ENCODE measurements around the gene SRI. TPM values are rescaled to one million over a fixed set of nuclear protein-coding genes. Genes with fewer than 3 reads are reported as not detected.
"Not testable (repeated sequence)": the region's sequence is repeated elsewhere in the genome, so short reads cannot be mapped to it uniquely, and the experiment has no call there.

Gene SRI
- polyA plus RNA-seq, 2 donors: 28.2 to 64.9 TPM

- WGBS, 2 donors: 92 to 93% methylated on average over 1 of the region's 1 CpG
- H3K9me3 ChIP-seq (ENCODE audit: control insufficient read depth in 2 of 2, insufficient read depth in 1 of 2, low read depth in 1 of 2, low read length in 1 of 2); H3K4me3 ChIP-seq (ENCODE audit: low read depth in 1 of 2, low read length in 2 of 2); H3K27ac ChIP-seq (ENCODE audit: low read depth in 2 of 2, low read length in 1 of 2); H3K27me3 ChIP-seq (ENCODE audit: control insufficient read depth in 1 of 2, insufficient read depth in 2 of 2, low read length in 2 of 2); H3K4me1 ChIP-seq (ENCODE audit: control insufficient read depth in 2 of 2, insufficient read depth in 2 of 2, low read length in 1 of 2); H3K36me3 ChIP-seq (ENCODE audit: control insufficient read depth in 2 of 2, insufficient read depth in 2 of 2, low read length in 1 of 2): not testable (repeated sequence)
Observed at GRCh38 chr7:88258296-88258695, 38.5 kb upstream of the SRI start.

GRCh38 chr7:88256906-88257305 is 37.1 kb upstream of the SRI start:
- H3K36me3 ChIP-seq (ENCODE audit: control insufficient read depth in 2 of 2, insufficient read depth in 2 of 2, low read length in 1 of 2): no peaks in the 10 kb centered on the region
- no peak overlapping the region for H3K27ac ChIP-seq (ENCODE audit: low read depth in 2 of 2, low read length in 1 of 2)
- H3K4me3 ChIP-seq (ENCODE audit: low read depth in 1 of 2, low read length in 2 of 2): no peak overlapping the region
- no peaks in the 10 kb centered on the region for H3K4me1 ChIP-seq (ENCODE audit: control insufficient read depth in 2 of 2, insufficient read depth in 2 of 2, low read length in 1 of 2)
- H3K27me3 ChIP-seq (ENCODE audit: control insufficient read depth in 1 of 2, insufficient read depth in 2 of 2, low read length in 2 of 2): no peaks in the 10 kb centered on the region
- peaks cover 8% of the 10 kb centered on the region in 2 donors for H3K9me3 ChIP-seq (ENCODE audit: control insufficient read depth in 2 of 2, insufficient read depth in 1 of 2, low read depth in 1 of 2, low read length in 1 of 2)

GRCh38 chr7:88254721-88255424 is 35.0 kb upstream of the SRI start:
- 76 to 89% methylated on average over 2 of the region's 2 CpGs for WGBS, 2 donors
- H3K4me1 ChIP-seq (ENCODE audit: control insufficient read depth in 2 of 2, insufficient read depth in 2 of 2, low read length in 1 of 2): no peaks in the 10 kb centered on the region

GRCh38 chr7:88253640-88254039 is 33.8 kb upstream of the SRI start:
- Histone ChIP-seq H3K4me3 (ENCODE audit: low read depth in 1 of 2, low read length in 2 of 2) (no peak overlapping the region), H3K27me3 (ENCODE audit: control insufficient read depth in 1 of 2, insufficient read depth in 2 of 2, low read length in 2 of 2) (no peaks in the 10 kb centered on the region), H3K27ac (ENCODE audit: low read depth in 2 of 2, low read length in 1 of 2) (no peak overlapping the region), H3K36me3 (ENCODE audit: control insufficient read depth in 2 of 2, insufficient read depth in 2 of 2, low read length in 1 of 2) (no peaks in the 10 kb centered on the region), H3K9me3 (ENCODE audit: control insufficient read depth in 2 of 2, insufficient read depth in 1 of 2, low read depth in 1 of 2, low read length in 1 of 2) (peaks cover 8% of the 10 kb centered on the region in 2 donors), H3K4me1 (ENCODE audit: control insufficient read depth in 2 of 2, insufficient read depth in 2 of 2, low read length in 1 of 2) (no peaks in the 10 kb centered on the region)

More at GRCh38 chr7:88254721-88255424, 35.0 kb upstream of the SRI start:
- H3K36me3 ChIP-seq (ENCODE audit: control insufficient read depth in 2 of 2, insufficient read depth in 2 of 2, low read length in 1 of 2): no peaks in the 10 kb centered on the region
- peaks cover 8% of the 10 kb centered on the region in 2 donors for H3K9me3 ChIP-seq (ENCODE audit: control insufficient read depth in 2 of 2, insufficient read depth in 1 of 2, low read depth in 1 of 2, low read length in 1 of 2)
- H3K27me3 ChIP-seq (ENCODE audit: control insufficient read depth in 1 of 2, insufficient read depth in 2 of 2, low read length in 2 of 2): no peaks in the 10 kb centered on the region
- peak overlapping the region in 1 of 2 donors; percentile 22 for H3K27ac ChIP-seq (ENCODE audit: low read depth in 2 of 2, low read length in 1 of 2)
- no peak overlapping the region for H3K4me3 ChIP-seq (ENCODE audit: low read depth in 1 of 2, low read length in 2 of 2)

GRCh38 chr7:88244258-88244657 is 24.4 kb upstream of the SRI start:
- Histone ChIP-seq H3K4me3 (ENCODE audit: low read depth in 1 of 2, low read length in 2 of 2) (no peak overlapping the region), H3K27me3 (ENCODE audit: control insufficient read depth in 1 of 2, insufficient read depth in 2 of 2, low read length in 2 of 2) (no peaks in the 10 kb centered on the region), H3K27ac (ENCODE audit: low read depth in 2 of 2, low read length in 1 of 2) (no peak overlapping the region), H3K4me1 (ENCODE audit: control insufficient read depth in 2 of 2, insufficient read depth in 2 of 2, low read length in 1 of 2) (no peaks in the 10 kb centered on the region), H3K36me3 (ENCODE audit: control insufficient read depth in 2 of 2, insufficient read depth in 2 of 2, low read length in 1 of 2) (no peaks in the 10 kb centered on the region), H3K9me3 (ENCODE audit: control insufficient read depth in 2 of 2, insufficient read depth in 1 of 2, low read depth in 1 of 2, low read length in 1 of 2) (no peaks in the 10 kb centered on the region)
- 87 to 94% methylated on average over 1 of the region's 1 CpG for WGBS, 2 donors

- H3K27me3 ChIP-seq (ENCODE audit: control insufficient read depth in 1 of 2, insufficient read depth in 2 of 2, low read length in 2 of 2): no peaks in the 10 kb centered on the region
- H3K36me3 ChIP-seq (ENCODE audit: control insufficient read depth in 2 of 2, insufficient read depth in 2 of 2, low read length in 1 of 2): no peaks in the 10 kb centered on the region
- no peak overlapping the region for H3K4me3 ChIP-seq (ENCODE audit: low read depth in 1 of 2, low read length in 2 of 2)
- no peak overlapping the region for H3K27ac ChIP-seq (ENCODE audit: low read depth in 2 of 2, low read length in 1 of 2)
- no peaks in the 10 kb centered on the region for H3K4me1 ChIP-seq (ENCODE audit: control insufficient read depth in 2 of 2, insufficient read depth in 2 of 2, low read length in 1 of 2)
- 26 to 31% methylated on average over 2 of the region's 2 CpGs for WGBS, 2 donors
- H3K9me3 ChIP-seq (ENCODE audit: control insufficient read depth in 2 of 2, insufficient read depth in 1 of 2, low read depth in 1 of 2, low read length in 1 of 2): no peaks in the 10 kb centered on the region
Observed at GRCh38 chr7:88243345-88243909, 23.6 kb upstream of the SRI start.

- H3K27me3 ChIP-seq (ENCODE audit: control insufficient read depth in 1 of 2, insufficient read depth in 2 of 2, low read length in 2 of 2): no peaks in the 10 kb centered on the region
- no peaks in the 10 kb centered on the region for H3K9me3 ChIP-seq (ENCODE audit: control insufficient read depth in 2 of 2, insufficient read depth in 1 of 2, low read depth in 1 of 2, low read length in 1 of 2)
- H3K4me1 ChIP-seq (ENCODE audit: control insufficient read depth in 2 of 2, insufficient read depth in 2 of 2, low read length in 1 of 2): no peaks in the 10 kb centered on the region
- 91 to 95% methylated on average over 1 of the region's 1 CpG for WGBS, 2 donors
- no peaks in the 10 kb centered on the region for H3K36me3 ChIP-seq (ENCODE audit: control insufficient read depth in 2 of 2, insufficient read depth in 2 of 2, low read length in 1 of 2)
- H3K27ac ChIP-seq (ENCODE audit: low read depth in 2 of 2, low read length in 1 of 2): no peak overlapping the region
- no peak overlapping the region for H3K4me3 ChIP-seq (ENCODE audit: low read depth in 1 of 2, low read length in 2 of 2)
Observed at GRCh38 chr7:88239852-88240251, 20.0 kb upstream of the SRI start.

- Histone ChIP-seq H3K4me3 (ENCODE audit: low read depth in 1 of 2, low read length in 2 of 2) (no peak overlapping the region), H3K9me3 (ENCODE audit: control insufficient read depth in 2 of 2, insufficient read depth in 1 of 2, low read depth in 1 of 2, low read length in 1 of 2) (no peaks in the 10 kb centered on the region), H3K4me1 (ENCODE audit: control insufficient read depth in 2 of 2, insufficient read depth in 2 of 2, low read length in 1 of 2) (no peaks in the 10 kb centered on the region), H3K27me3 (ENCODE audit: control insufficient read depth in 1 of 2, insufficient read depth in 2 of 2, low read length in 2 of 2) (no peaks in the 10 kb centered on the region), H3K27ac (ENCODE audit: low read depth in 2 of 2, low read length in 1 of 2) (no peak overlapping the region), H3K36me3 (ENCODE audit: control insufficient read depth in 2 of 2, insufficient read depth in 2 of 2, low read length in 1 of 2) (no peaks in the 10 kb centered on the region)
Observed at GRCh38 chr7:88233828-88234227, 14.0 kb upstream of the SRI start.

GRCh38 chr7:88230646-88231045 is 10.8 kb upstream of the SRI start:
- Histone ChIP-seq H3K27ac (ENCODE audit: low read depth in 2 of 2, low read length in 1 of 2) (no peak overlapping the region), H3K4me3 (ENCODE audit: low read depth in 1 of 2, low read length in 2 of 2) (no peak overlapping the region)
- WGBS, 2 donors: 83 to 87% methylated on average over 5 of the region's 5 CpGs

GRCh38 chr7:88229302-88229995 is 9.6 kb upstream of the SRI start:
- no peaks in the 10 kb centered on the region for H3K9me3 ChIP-seq (ENCODE audit: control insufficient read depth in 2 of 2, insufficient read depth in 1 of 2, low read depth in 1 of 2, low read length in 1 of 2)
- 94% methylated on average over 4 of the region's 4 CpGs for WGBS, 2 donors
- no peaks in the 10 kb centered on the region for H3K4me1 ChIP-seq (ENCODE audit: control insufficient read depth in 2 of 2, insufficient read depth in 2 of 2, low read length in 1 of 2)
- H3K27ac ChIP-seq (ENCODE audit: low read depth in 2 of 2, low read length in 1 of 2): no peak overlapping the region
- no peaks in the 10 kb centered on the region for H3K36me3 ChIP-seq (ENCODE audit: control insufficient read depth in 2 of 2, insufficient read depth in 2 of 2, low read length in 1 of 2)
- no peak overlapping the region for H3K4me3 ChIP-seq (ENCODE audit: low read depth in 1 of 2, low read length in 2 of 2)
- no peaks in the 10 kb centered on the region for H3K27me3 ChIP-seq (ENCODE audit: control insufficient read depth in 1 of 2, insufficient read depth in 2 of 2, low read length in 2 of 2)

More at GRCh38 chr7:88230646-88231045, 10.8 kb upstream of the SRI start:
- Histone ChIP-seq H3K27me3 (ENCODE audit: control insufficient read depth in 1 of 2, insufficient read depth in 2 of 2, low read length in 2 of 2) (no peaks in the 10 kb centered on the region), H3K36me3 (ENCODE audit: control insufficient read depth in 2 of 2, insufficient read depth in 2 of 2, low read length in 1 of 2) (no peaks in the 10 kb centered on the region), H3K4me1 (ENCODE audit: control insufficient read depth in 2 of 2, insufficient read depth in 2 of 2, low read length in 1 of 2) (no peaks in the 10 kb centered on the region), H3K9me3 (ENCODE audit: control insufficient read depth in 2 of 2, insufficient read depth in 1 of 2, low read depth in 1 of 2, low read length in 1 of 2) (no peaks in the 10 kb centered on the region)
